H1 (cell line): ENCODE results near the gene TTF1. TPM values are rescaled to one million over a fixed set of nuclear protein-coding genes. Genes with fewer than 3 reads are reported as not detected.

Source experiments
- CBX5 ChIP-seq: fragments of 300-800, 300-1000 bp; sonication (generic); IDR thresholded peaks from 2 replicates; pipeline ENCODE4 v1.7.1; 2016; ENCODE audit warnings: antibody characterized with exemption, low read length, low read depth
- CHD2 ChIP-seq: IDR thresholded peaks from 2 replicates; pipeline ENCODE4 v1.6.1; 2012; ENCODE audit warnings: low read length, improper control_type of control experiment
- CTBP2 ChIP-seq: IDR thresholded peaks from 2 replicates; pipeline ENCODE4 v1.7.0; 2011; ENCODE audit warnings: borderline replicate concordance, mild to moderate bottlenecking, moderate library complexity, mixed read lengths, low read length; ENCODE audit not compliant: insufficient read depth, insufficient read length
- NANOG ChIP-seq: IDR thresholded peaks from 2 replicates; pipeline ENCODE4 v1.6.1; 2011; ENCODE audit warnings: low read length, low read depth, mild to moderate bottlenecking, inconsistent platforms; ENCODE audit not compliant: insufficient read depth, poor library complexity, severe bottlenecking
- RBBP5 ChIP-seq: IDR thresholded peaks from 2 replicates; pipeline ENCODE4 v1.7.1; 2012; ENCODE audit warnings: low read depth, mild to moderate bottlenecking, inconsistent platforms, low read length, moderate library complexity, borderline replicate concordance
- SAP30 ChIP-seq: fragments of 300-600 bp; sonication (generic); IDR thresholded peaks from 2 replicates; pipeline ENCODE4 v1.7.1; 2012; ENCODE audit warnings: low read length, moderate library complexity, mild to moderate bottlenecking, inconsistent platforms; ENCODE audit not compliant: insufficient read depth, insufficient replicate concordance
- polyA plus RNA-seq, 7 experiments: library from polyadenylated mRNA; depleted of rRNA in 3 of 7; stranded (reverse) in 5 of 7; unstranded in 2 of 7; fragments of >200 nt in 5 of 7; fragments of 200-250 nt in 2 of 7; gene quantifications; 1 replicate in 5 of 7; 2 replicates in 1 of 7; 4 replicates in 1 of 7; pipeline versions ENCODE4 v1.2.1 to v1.2.3, GENCODE V29; 2011 to 2013; ENCODE audit warnings: missing spikeins in 2 of 7, mixed read lengths in 2 of 7
- total RNA-seq: library from RNA; stranded (reverse); fragmentation: NEBNext Ultra II Directional; extraction: Animal tissue kit (Norgen Biotek cat#: 25700); gene quantifications from 2 replicates; pipeline ENCODE4 v1.2.1, GENCODE V29; 2021

Gene TTF1
- total and polyA plus RNA-seq, 2 of the 8 experiments (the other 6 are each of a cell fraction or from before 2014, with no cell fraction given), result 7.8 to 22.2 TPM

GRCh38 chr9:132334364-132334763 is 72.3 kb downstream of the TTF1 start (continued):
- no peak for TF ChIP-seq RBBP5
- TF ChIP-seq CTBP2, result no peak
- no peak for TF ChIP-seq CBX5
- no peak for TF ChIP-seq SAP30
- TF ChIP-seq CHD2, result no peak
- no peak for TF ChIP-seq NANOG
